Measurements from ENCODE around the gene TCF12.

Gene TCF12

GRCh38 chr15:56972426-56972825 is 54.0 kb downstream of the TCF12 start:
- TF ChIP-seq, protein P1, sequence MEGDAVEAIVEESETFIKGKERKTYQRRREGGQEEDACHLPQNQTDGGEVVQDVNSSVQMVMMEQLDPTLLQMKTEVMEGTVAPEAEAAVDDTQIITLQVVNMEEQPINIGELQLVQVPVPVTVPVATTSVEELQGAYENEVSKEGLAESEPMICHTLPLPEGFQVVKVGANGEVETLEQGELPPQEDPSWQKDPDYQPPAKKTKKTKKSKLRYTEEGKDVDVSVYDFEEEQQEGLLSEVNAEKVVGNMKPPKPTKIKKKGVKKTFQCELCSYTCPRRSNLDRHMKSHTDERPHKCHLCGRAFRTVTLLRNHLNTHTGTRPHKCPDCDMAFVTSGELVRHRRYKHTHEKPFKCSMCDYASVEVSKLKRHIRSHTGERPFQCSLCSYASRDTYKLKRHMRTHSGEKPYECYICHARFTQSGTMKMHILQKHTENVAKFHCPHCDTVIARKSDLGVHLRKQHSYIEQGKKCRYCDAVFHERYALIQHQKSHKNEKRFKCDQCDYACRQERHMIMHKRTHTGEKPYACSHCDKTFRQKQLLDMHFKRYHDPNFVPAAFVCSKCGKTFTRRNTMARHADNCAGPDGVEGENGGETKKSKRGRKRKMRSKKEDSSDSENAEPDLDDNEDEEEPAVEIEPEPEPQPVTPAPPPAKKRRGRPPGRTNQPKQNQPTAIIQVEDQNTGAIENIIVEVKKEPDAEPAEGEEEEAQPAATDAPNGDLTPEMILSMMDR (IDR thresholded peaks at IDR 0.05) = no peak

- TF ChIP-seq, protein P1 (IDR thresholded peaks at IDR 0.05) = no peak
Measured at GRCh38 chr15:56973463-56973862, 55.0 kb downstream of the TCF12 start.

DNA sequence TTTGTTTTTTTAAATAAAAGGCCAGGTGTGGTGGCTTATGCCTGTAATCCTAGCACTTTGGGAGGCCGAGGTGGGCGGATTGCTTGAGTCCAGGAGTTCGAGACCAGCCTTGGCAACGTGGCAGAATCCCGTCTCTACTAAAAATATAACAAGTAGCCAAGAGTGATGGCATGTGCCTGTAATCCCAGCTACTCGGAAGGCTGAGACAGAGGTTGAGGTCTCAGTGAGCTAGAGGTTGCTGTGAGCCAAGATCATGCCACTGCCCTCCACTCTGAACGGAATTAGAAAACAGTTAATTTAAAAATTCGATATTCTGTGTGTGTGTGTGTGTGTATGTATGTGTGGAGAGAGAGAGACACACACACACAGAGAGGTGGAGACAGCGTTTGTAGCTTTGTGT is 58.8 kb downstream of the TCF12 start:
- TF ChIP-seq, protein P1 (IDR thresholded peaks at IDR 0.05) = no peak

- TF ChIP-seq, protein P1 (IDR thresholded peaks at IDR 0.05) = no peak
Measured at GRCh38 chr15:56978898-56979662, 60.6 kb downstream of the TCF12 start.

- TF ChIP-seq, protein P1 (IDR thresholded peaks at IDR 0.05) = no peak
Measured at GRCh38 chr15:56980473-56980872, 62.0 kb downstream of the TCF12 start.

DNA sequence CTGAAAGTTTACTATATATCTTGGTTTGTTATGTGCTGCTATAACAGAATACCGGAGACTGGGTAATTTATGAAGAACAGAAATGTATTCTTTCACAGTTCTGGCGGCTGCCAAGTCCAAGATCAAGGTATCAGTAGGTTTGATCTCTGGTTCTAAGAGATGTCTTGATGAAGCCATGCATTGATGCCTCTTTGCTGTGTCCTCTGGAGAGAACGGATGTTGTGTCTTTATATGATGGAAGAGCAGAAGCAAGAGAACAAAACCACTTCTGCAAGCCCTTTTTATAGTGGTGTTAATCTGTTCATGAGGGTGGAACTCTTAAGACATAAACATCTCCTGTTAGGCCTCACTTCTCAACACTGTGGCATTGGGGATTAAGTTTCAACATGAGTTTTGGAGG is 62.7 kb downstream of the TCF12 start:
- TF ChIP-seq, protein P1 (IDR thresholded peaks at IDR 0.05) = no peak

GRCh38 chr15:56982987-56983386 is 64.5 kb downstream of the TCF12 start:
- TF ChIP-seq, protein P1 (IDR thresholded peaks at IDR 0.05) = no peak

Data from LNCAP (cell line).